Smooth muscle cell (in vitro differentiated cells): ENCODE measurements around the gene CEP164. TPM values are rescaled to one million over a fixed set of nuclear protein-coding genes. Genes with fewer than 3 reads are reported as not detected.

Experiments
- DNase-seq: peaks from one replicate; lab custom pipeline; 2025; ENCODE audit not compliant: unreplicated experiment; lab: John Stamatoyannopoulos, UW
- H2AFZ ChIP-seq: fragments of 200-600 bp; sonication (generic); 2 replicates; pipeline ENCODE4 v1.6.0; 2016; ENCODE audit warnings: antibody characterized with exemption, low read depth, mild to moderate bottlenecking
- H3F3A ChIP-seq: fragments of 200-600 bp; sonication (generic); 2 replicates; pipeline ENCODE4 v1.6.0; 2017; ENCODE audit warnings: antibody characterized with exemption, low read depth
- H3K27ac ChIP-seq: fragments of 200-600 bp; sonication (generic); 2 replicates; pipeline ENCODE4 v1.5.1; 2016; ENCODE audit warnings: low read depth, mild to moderate bottlenecking
- H3K27me3 ChIP-seq: fragments of 200-600 bp; sonication (generic); 2 replicates; pipeline ENCODE4 v1.6.1; 2016; ENCODE audit warnings: low read depth, mild to moderate bottlenecking
- H3K36me3 ChIP-seq: fragments of 200-600 bp; sonication (generic); 2 replicates; pipeline ENCODE4 v1.5.1; 2016; ENCODE audit warnings: low read depth
- H3K4me1 ChIP-seq: fragments of 200-600 bp; sonication (generic); 2 replicates; pipeline ENCODE4 v1.5.1; 2016; ENCODE audit warnings: low read depth
- H3K4me2 ChIP-seq: fragments of 200-600 bp; sonication (generic); 2 replicates; pipeline ENCODE4 v1.6.0; 2016; ENCODE audit warnings: mild to moderate bottlenecking
- H3K4me3 ChIP-seq: fragments of 200-600 bp; sonication (generic); 2 replicates; pipeline ENCODE4 v1.5.1; 2016; ENCODE audit warnings: mild to moderate bottlenecking
- H3K79me2 ChIP-seq: fragments of 200-600 bp; sonication (generic); 2 replicates; pipeline ENCODE4 v1.6.0; 2016; ENCODE audit warnings: low read depth, mild to moderate bottlenecking
- H3K9ac ChIP-seq: fragments of 200-600 bp; sonication (generic); 2 replicates; pipeline ENCODE4 v1.6.0; 2016; ENCODE audit warnings: low read depth
- H3K9me3 ChIP-seq: fragments of 200-600 bp; sonication (generic); replicated peaks from 2 replicates; pipeline ENCODE4 v1.5.1; 2016; ENCODE audit warnings: low read depth
- H4K20me1 ChIP-seq: fragments of 200-600 bp; sonication (generic); 2 replicates; pipeline ENCODE4 v1.6.0; 2016; ENCODE audit warnings: low read depth
- WGBS: methylation state at CpG from one replicate; pipeline ENCODE4 v1.1.7; 2016; ENCODE audit warnings: low lambda C conversion rate; 5-methylcytosine and 5-hydroxymethylcytosine counted together
- polyA plus RNA-seq: library from polyadenylated mRNA; unstranded; fragments of >200 nt; fragmentation: Nextera tagmentation; extraction: Ambion mirVana; gene quantifications from 2 replicates; pipeline ENCODE4 v1.2.1, GENCODE V29; 2016
- total RNA-seq: library from RNA; depleted of rRNA; stranded (reverse); fragments of >200 nt; gene quantifications from 2 replicates; pipeline ENCODE4 v1.2.3, GENCODE V29; 2014
- TF ChIP-seq, protein P1 (sequence below): fragments of 200-600 bp; sonication (generic); IDR thresholded peaks from 2 replicates; pipeline ENCODE4 v1.5.1; 2017; ENCODE audit warnings: borderline replicate concordance, mild to moderate bottlenecking, antibody characterized with exemption; ENCODE audit not compliant: insufficient read depth, poor library complexity, severe bottlenecking

Gene CEP164
- total and polyA plus RNA-seq, 2 experiments from 2014 or later, result 11.2 to 30.7 TPM

DNA sequence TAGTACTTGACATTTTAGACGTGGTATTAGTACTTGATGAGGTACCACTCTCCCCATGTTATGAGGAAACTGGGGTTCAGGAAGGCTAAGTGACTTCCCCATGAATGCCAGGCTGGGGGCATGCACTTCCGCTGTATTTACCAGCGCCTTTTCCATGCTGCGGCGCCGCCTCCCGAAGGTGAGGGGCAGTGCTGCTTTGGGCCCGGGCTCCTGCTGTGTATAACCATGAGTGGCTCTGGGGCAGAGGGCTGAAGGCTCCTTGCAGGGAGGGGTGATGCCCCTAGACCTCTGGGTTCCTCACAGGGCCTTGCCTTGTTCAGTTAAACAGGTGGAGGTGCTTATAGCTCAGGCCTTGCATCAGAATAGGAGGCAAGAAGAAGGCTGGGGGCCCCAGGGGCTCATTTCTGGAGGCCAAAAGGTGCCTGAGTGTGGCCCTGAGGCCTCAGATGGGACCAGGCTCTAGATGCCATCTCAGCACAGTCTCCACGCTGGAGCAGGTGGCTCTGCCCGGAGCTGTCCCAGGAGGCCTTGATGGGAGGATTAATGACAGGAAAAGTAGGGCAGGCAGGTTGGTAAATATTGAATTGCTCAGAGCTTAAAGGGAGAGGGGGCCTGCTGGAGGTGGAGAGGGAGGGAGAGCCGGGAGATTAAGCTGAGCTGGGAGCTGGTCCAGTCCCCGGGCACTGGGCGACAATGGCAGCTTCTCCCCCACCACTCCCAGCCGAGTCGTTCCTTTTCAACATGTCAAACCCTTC, 129.6 kb downstream of the CEP164 start:
- WGBS, result 90% methylated on average over 15 of the region's 15 CpGs
- TF ChIP-seq, protein P1, sequence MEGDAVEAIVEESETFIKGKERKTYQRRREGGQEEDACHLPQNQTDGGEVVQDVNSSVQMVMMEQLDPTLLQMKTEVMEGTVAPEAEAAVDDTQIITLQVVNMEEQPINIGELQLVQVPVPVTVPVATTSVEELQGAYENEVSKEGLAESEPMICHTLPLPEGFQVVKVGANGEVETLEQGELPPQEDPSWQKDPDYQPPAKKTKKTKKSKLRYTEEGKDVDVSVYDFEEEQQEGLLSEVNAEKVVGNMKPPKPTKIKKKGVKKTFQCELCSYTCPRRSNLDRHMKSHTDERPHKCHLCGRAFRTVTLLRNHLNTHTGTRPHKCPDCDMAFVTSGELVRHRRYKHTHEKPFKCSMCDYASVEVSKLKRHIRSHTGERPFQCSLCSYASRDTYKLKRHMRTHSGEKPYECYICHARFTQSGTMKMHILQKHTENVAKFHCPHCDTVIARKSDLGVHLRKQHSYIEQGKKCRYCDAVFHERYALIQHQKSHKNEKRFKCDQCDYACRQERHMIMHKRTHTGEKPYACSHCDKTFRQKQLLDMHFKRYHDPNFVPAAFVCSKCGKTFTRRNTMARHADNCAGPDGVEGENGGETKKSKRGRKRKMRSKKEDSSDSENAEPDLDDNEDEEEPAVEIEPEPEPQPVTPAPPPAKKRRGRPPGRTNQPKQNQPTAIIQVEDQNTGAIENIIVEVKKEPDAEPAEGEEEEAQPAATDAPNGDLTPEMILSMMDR, result no peak

DNA sequence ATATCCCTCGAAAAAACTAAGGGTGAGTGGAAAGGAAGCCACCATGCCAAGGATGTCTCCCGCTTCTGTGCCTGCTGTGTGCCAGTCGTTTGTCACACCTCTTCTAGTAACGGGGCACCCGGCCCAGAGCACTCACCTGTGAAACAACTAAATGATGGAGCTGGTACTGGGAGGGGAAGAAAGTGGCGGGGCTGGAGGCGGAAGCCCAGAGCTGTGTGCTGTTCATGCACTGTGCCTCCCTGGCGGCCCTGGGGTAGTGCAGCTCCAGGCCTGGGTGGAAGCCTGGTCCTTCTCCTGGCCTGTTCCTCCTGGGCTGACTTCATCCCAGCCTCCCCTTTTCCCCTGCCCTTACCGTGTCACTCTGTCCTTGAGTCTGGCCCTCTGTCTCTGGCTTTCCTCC, 130.2 kb downstream of the CEP164 start:
- Histone ChIP-seq H3K4me2 (no peak overlapping the region), H2AFZ (no peak overlapping the region), H3F3A (no peaks in the 10 kb centered on the region), H3K9me3 (no peaks in the 10 kb centered on the region), H3K4me1 (no peaks in the 10 kb centered on the region), H3K4me3 (no peak overlapping the region), H3K27me3 (no peaks in the 10 kb centered on the region), H3K9ac (no peak overlapping the region), H3K79me2 (no peaks in the 10 kb centered on the region), H4K20me1 (no peaks in the 10 kb centered on the region), H3K36me3 (no peaks in the 10 kb centered on the region), H3K27ac (no peak overlapping the region)
- TF ChIP-seq, protein P1, result no peak
- 85% methylated on average over 9 of the region's 9 CpGs for WGBS
- DNase-seq, result no peak

More for the DNA sequence above, 129.6 kb downstream of the CEP164 start:
- H3K9ac ChIP-seq, result no peak overlapping the region
- H3K27me3 ChIP-seq, result no peaks in the 10 kb centered on the region
- no peak overlapping the region for H3K4me3 ChIP-seq
- H3F3A ChIP-seq, result no peaks in the 10 kb centered on the region
- H3K79me2 ChIP-seq, result no peaks in the 10 kb centered on the region
- no peaks in the 10 kb centered on the region for H3K36me3 ChIP-seq
- no peak overlapping the region for H2AFZ ChIP-seq
- H3K4me2 ChIP-seq, result no peak overlapping the region
- no peak overlapping the region for H3K27ac ChIP-seq
- no peaks in the 10 kb centered on the region for H3K4me1 ChIP-seq
- no peaks in the 10 kb centered on the region for H4K20me1 ChIP-seq
- no peak for DNase-seq
- H3K9me3 ChIP-seq, result no peaks in the 10 kb centered on the region

DNA sequence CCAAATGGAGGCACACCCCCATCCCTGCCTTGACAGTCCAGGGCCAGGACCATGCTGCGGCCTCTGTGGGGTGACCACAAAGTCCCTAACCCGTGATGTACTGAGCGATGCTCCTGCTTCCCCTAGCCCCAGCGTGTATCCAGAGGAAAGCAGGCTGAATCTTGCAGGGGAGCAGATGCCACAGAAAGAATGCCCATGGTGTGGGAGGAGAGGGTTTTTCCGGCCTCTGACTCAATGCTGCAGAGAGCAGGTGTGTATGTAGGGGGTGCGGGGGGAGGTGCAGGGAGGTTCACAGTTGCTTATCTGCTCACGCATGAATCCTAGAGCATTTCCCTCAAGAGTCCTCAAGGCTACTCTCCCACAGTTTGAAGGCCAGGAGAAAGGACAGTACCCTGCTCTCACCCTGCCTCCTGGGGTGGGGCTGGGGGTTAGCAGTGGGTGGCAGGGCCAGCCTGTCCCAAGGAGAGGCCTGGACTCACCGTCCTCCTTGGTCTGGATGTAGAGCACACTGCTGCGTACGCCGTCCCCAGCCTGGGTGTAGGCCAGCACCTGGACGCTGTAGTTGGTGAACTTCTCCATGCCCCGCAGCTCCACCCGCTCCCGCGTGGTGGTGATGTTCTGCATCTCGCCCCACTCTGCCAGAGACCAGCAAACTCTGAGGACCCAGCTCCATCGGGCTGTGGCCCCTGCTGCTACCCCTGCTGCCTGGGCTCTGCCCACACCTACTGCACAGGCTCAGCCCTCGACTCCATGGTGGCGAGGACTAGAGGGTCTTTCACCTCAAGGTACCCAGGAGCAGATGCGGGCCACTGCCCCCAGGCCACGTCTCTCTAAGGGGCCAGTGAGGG, 130.8 kb downstream of the CEP164 start:
- TF ChIP-seq, protein P1, result no peak

More for the DNA sequence above, 130.8 kb downstream of the CEP164 start:
- Histone ChIP-seq H3K9ac (no peak overlapping the region), H3K36me3 (no peaks in the 10 kb centered on the region), H4K20me1 (no peaks in the 10 kb centered on the region), H3K9me3 (no peaks in the 10 kb centered on the region), H3K27me3 (no peaks in the 10 kb centered on the region), H2AFZ (no peak overlapping the region), H3K4me1 (no peaks in the 10 kb centered on the region), H3K4me3 (no peak overlapping the region), H3K27ac (no peak overlapping the region), H3F3A (no peaks in the 10 kb centered on the region), H3K79me2 (no peaks in the 10 kb centered on the region), H3K4me2 (no peak overlapping the region)
- 92% methylated on average over 21 of the region's 22 CpGs for WGBS
- DNase-seq, result no peak
